ENCODE data around the gene CDK14. TPM values are rescaled to one million over a fixed set of nuclear protein-coding genes. Genes with fewer than 3 reads are reported as not detected.

The CDK14 gene
- total and polyA plus RNA-seq, 2 of the 8 experiments (the other 6 are each of a cell fraction or from before 2014, with no cell fraction given) = 5.5 to 47.3 TPM

- Histone ChIP-seq H2AK5ac (ENCODE audit: low read depth, low read length) (no peak overlapping the region), H2BK120ac (replicated peaks; ENCODE audit: low read depth, low read length) (no peak overlapping the region), H3K79me1 (ENCODE audit: low read depth, low read length) (no peaks in the 10 kb centered on the region), H3K9me3 (ENCODE audit: insufficient read depth in 2 of 2, low read depth in 1 of 2, low read length in 1 of 2) (no peaks in the 10 kb centered on the region), H3K4me1 (replicated peaks in 1 of 4; ENCODE audit: control insufficient read depth in 3 of 4, insufficient read depth in 4 of 4, low read length in 3 of 4) (no peaks in the 10 kb centered on the region), H2BK12ac (ENCODE audit: low read depth, low read length) (no peak overlapping the region), H3K9ac (replicated peaks in 1 of 4; ENCODE audit: extremely low read depth in 1 of 4, low read depth in 3 of 4, low read length in 3 of 4) (no peak overlapping the region), H4K5ac (ENCODE audit: insufficient read length, low read depth, low read length) (no peak overlapping the region), H3K23ac (ENCODE audit: insufficient read length) (no peak overlapping the region), H2BK5ac (ENCODE audit: low read depth, low read length) (no peak overlapping the region), H2BK20ac (ENCODE audit: low read length) (no peak overlapping the region), H2BK15ac (ENCODE audit: low read length) (no peak overlapping the region), H3K4me3 (ENCODE audit: extremely low read depth in 1 of 4, insufficient read depth in 2 of 4, low read depth in 3 of 4, low read length in 4 of 4) (no peak overlapping the region), H2AFZ (ENCODE audit: low read length) (no peak overlapping the region), H3K4ac (replicated peaks; ENCODE audit: insufficient read length, low read depth, low read length) (no peak overlapping the region), H4K91ac (replicated peaks; ENCODE audit: insufficient read length, low read length) (no peak overlapping the region), H3K27me3 (replicated peaks in 1 of 4; ENCODE audit: control insufficient read depth in 3 of 4, extremely low read depth in 1 of 4, insufficient read depth in 3 of 4, low read length in 3 of 4) (no peaks in the 10 kb centered on the region), H3K18ac (ENCODE audit: extremely low read depth, low read length) (no peak overlapping the region), H3K23me2 (ENCODE audit: low read depth, low read length) (no peaks in the 10 kb centered on the region), H3K36me3 (ENCODE audit: control insufficient read depth in 2 of 4, insufficient read depth in 4 of 4, low read length in 3 of 4) (no peaks in the 10 kb centered on the region), H3K79me2 (ENCODE audit: control insufficient read depth in 1 of 2, insufficient read depth in 2 of 2, low read length in 2 of 2) (no peaks in the 10 kb centered on the region), H4K8ac (ENCODE audit: extremely low read depth, insufficient read depth, low read length) (no peak overlapping the region), H3K27ac (ENCODE audit: low read depth, low read length) (no peak overlapping the region), H3K14ac (ENCODE audit: insufficient read length) (no peak overlapping the region), H3K56ac (replicated peaks; ENCODE audit: insufficient read length, low read depth, low read length) (no peak overlapping the region), H4K20me1 (replicated peaks in 1 of 2; ENCODE audit: control insufficient read depth in 1 of 2, insufficient read depth in 2 of 2, low read length in 2 of 2) (no peaks in the 10 kb centered on the region), H3K4me2 (ENCODE audit: insufficient read depth in 1 of 2, low read depth in 2 of 2, low read length in 2 of 2) (no peak overlapping the region)
- TF ChIP-seq CTCF (IDR thresholded peaks at IDR 0.05; ENCODE audit: control extremely low read depth in 1 of 3, insufficient read depth in 1 of 3, low read depth in 1 of 3, low read length in 3 of 3) (no peak), SUZ12 (IDR thresholded peaks at IDR 0.05; ENCODE audit: low read length) (no peak), CHD2 (IDR thresholded peaks at IDR 0.05; ENCODE audit: low read length) (no peak), SP2 (IDR thresholded peaks at IDR 0.05; ENCODE audit: low read length) (no peak), RXRA (IDR thresholded peaks at IDR 0.05; ENCODE audit: insufficient read depth, low read depth, low read length) (no peak), GABPA (IDR thresholded peaks at IDR 0.05; ENCODE audit: borderline replicate concordance, insufficient read depth, low read length) (no peak), SIN3A (conservative IDR thresholded peaks at IDR 0.05 in 1 of 2, IDR thresholded peaks at IDR 0.05 in 1 of 2; ENCODE audit: low read depth in 1 of 2, low read length in 2 of 2) (no peak), ZNF274 (IDR thresholded peaks at IDR 0.05; ENCODE audit: borderline replicate concordance, extremely low read depth, low read length) (no peak)
- POLR2A ChIA-PET (ENCODE audit: partially characterized antibody) = no interaction called here
- CTCF ChIA-PET (ENCODE audit: partially characterized antibody) = interaction anchor here (0.8 kb wide), 1 partner anchor 15 kb away, joined by 3 read pairs; no protein-coding TSS in a partner anchor
- DNase-seq (ENCODE audit: low read depth in 1 of 2, low spot score in 2 of 2) (no peak), FAIRE-seq (no peak)
- 94% methylated on average over 2 of the region's 2 CpGs; no CpG with 5 or more reads in 1 of the 2 experiments for WGBS, 2 experiments (ENCODE audit: extremely low coverage in 1 of 2, insufficient coverage in 1 of 2, insufficient read length in 1 of 2, insufficient replicate concordance in 2 of 2, low coverage in 1 of 2, low lambda C conversion rate in 2 of 2, missing lambda C conversion rate in 1 of 2)
Observed at GRCh38 chr7:90886416-90886815, 290.3 kb downstream of the CDK14 start.
